ENCODE measurements around the gene PCCA. TPM values are rescaled to one million over a fixed set of nuclear protein-coding genes. Genes with fewer than 3 reads are reported as not detected.
"Not testable (repeated sequence)": the region's sequence is repeated elsewhere in the genome, so short reads cannot be mapped to it uniquely, and the experiment has no call there.

The PCCA gene
- polyA plus RNA-seq, 1 donor: 27.5 TPM

GRCh38 chr13:100197116-100197515 is 108.2 kb downstream of the PCCA start:
- DNase-seq: no peak

GRCh38 chr13:100197591-100198365 is 108.9 kb downstream of the PCCA start:
- no peak for DNase-seq

GRCh38 chr13:100203696-100204367 is 114.9 kb downstream of the PCCA start:
- DNase-seq: no peak

- no peak for DNase-seq
Observed at GRCh38 chr13:100208002-100208401, 119.1 kb downstream of the PCCA start.

GRCh38 chr13:100208626-100209025 is 119.7 kb downstream of the PCCA start:
- DNase-seq: no peak

- no peak for DNase-seq
Observed at GRCh38 chr13:100209857-100210825, 121.2 kb downstream of the PCCA start.

GRCh38 chr13:100211016-100211710 is 122.3 kb downstream of the PCCA start:
- DNase-seq: no peak

GRCh38 chr13:100212904-100213553 is 124.1 kb downstream of the PCCA start:
- DNase-seq: no peak

- DNase-seq: no peak
Observed at GRCh38 chr13:100213576-100213975, 124.7 kb downstream of the PCCA start.

GRCh38 chr13:100214886-100215285 is 126.0 kb downstream of the PCCA start:
- DNase-seq: no peak

- DNase-seq: no peak
Observed at GRCh38 chr13:100221166-100221565, 132.3 kb downstream of the PCCA start.

- DNase-seq: not testable (repeated sequence)
Observed at GRCh38 chr13:100223966-100224530, 135.2 kb downstream of the PCCA start.

- no peak for DNase-seq
Observed at GRCh38 chr13:100229603-100230002, 140.7 kb downstream of the PCCA start.

GRCh38 chr13:100230769-100231149 is 141.9 kb downstream of the PCCA start:
- DNase-seq: no peak

GRCh38 chr13:100231176-100231575 is 142.3 kb downstream of the PCCA start:
- DNase-seq: no peak

- no peak for DNase-seq
Observed at GRCh38 chr13:100234006-100234405, 145.1 kb downstream of the PCCA start.

GRCh38 chr13:100234524-100235136 is 145.7 kb downstream of the PCCA start:
- no peak for DNase-seq

- peak; percentile 60 for DNase-seq
Observed at GRCh38 chr13:100235311-100235901, 146.5 kb downstream of the PCCA start.

GRCh38 chr13:100240109-100240779 is 151.4 kb downstream of the PCCA start:
- DNase-seq: no peak

- DNase-seq: no peak
Observed at GRCh38 chr13:100244431-100244830, 155.5 kb downstream of the PCCA start.

Measured in hindlimb muscle (tissue), 1 donor.